Spinal cord (tissue), 10 donors: ENCODE measurements around the gene LRRFIP1. TPM values are rescaled to one million over a fixed set of nuclear protein-coding genes. Genes with fewer than 3 reads are reported as not detected.

Experiments used
- DNase-seq, 6 donors: peaks; one replicate each; pipeline versions ENCODE4 v3.0.0 to v3.0.0-alpha.2; 2013 to 2015; ENCODE audit warnings: low spot score in 6 of 6, low read depth in 4 of 6
- H3K27ac ChIP-seq: one replicate; pipeline ENCODE4 v1.5.1; 2013; ENCODE audit warnings: low read depth, low read length, control low read depth
- H3K27me3 ChIP-seq: one replicate; pipeline ENCODE4 v1.6.1; 2013; ENCODE audit warnings: low read length; ENCODE audit not compliant: control insufficient read depth, insufficient read depth
- H3K36me3 ChIP-seq: one replicate; pipeline ENCODE4 v1.6.1; 2013; ENCODE audit warnings: low read length; ENCODE audit not compliant: control insufficient read depth, insufficient read depth
- H3K4me1 ChIP-seq: one replicate; pipeline ENCODE4 v1.6.1; 2013; ENCODE audit warnings: low read length; ENCODE audit not compliant: control insufficient read depth, insufficient read depth
- H3K4me3 ChIP-seq: one replicate; pipeline ENCODE4 v1.5.1; 2013; ENCODE audit warnings: low read depth, low read length, control low read depth
- H3K9me3 ChIP-seq: one replicate; pipeline ENCODE4 v1.6.1; 2013; ENCODE audit warnings: low read length; ENCODE audit not compliant: control insufficient read depth, insufficient read depth
- WGBS: methylation state at CpG from one replicate; pipeline ENCODE4 v1.1.5; 2013; ENCODE audit warnings: missing lambda C conversion rate; ENCODE audit not compliant: insufficient coverage; 5-methylcytosine and 5-hydroxymethylcytosine counted together
- polyA plus RNA-seq, 2 donors: library from polyadenylated mRNA; unstranded; fragments of 120-200 nt; gene quantifications; one replicate each; pipeline ENCODE4 v1.2.1, GENCODE V29; 2013; ENCODE audit not compliant: insufficient read length in 2 of 2
- total RNA-seq, 2 donors: library from RNA; depleted of rRNA in 1 of 2; stranded (reverse); fragments of 120-200 nt in 1 of 2; fragments of >200 nt in 1 of 2; gene quantifications; one replicate each; pipeline versions ENCODE4 v1.2.3 to v1.2.4, GENCODE V29; 2013 to 2014
- donor health status: healthy.

LRRFIP1 gene
- total and polyA plus RNA-seq, 4 donors, result 36.5 to 56.1 (median 55.2) TPM

DNA sequence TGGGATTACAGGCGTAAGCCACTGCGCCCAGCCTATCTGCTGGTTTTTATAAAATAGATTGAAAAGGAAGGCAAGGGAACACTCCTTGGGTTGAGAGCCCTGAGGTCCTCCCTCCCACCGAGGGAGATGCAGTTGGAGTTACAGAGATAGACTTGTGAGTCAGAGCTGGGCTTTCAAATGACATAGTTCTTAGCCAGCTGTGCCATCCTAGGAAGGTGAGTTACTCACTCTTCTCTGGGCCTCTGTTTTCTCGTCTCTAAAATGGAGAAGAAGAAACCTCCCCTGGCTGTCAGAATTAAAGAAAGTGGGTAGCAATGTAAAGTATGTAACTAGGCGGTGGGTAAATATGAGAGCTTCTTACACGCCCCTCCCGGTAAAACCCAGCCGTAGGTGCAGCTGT, 2.4 kb downstream of the LRRFIP1 start:
- WGBS, result 100% methylated on average over 1 of the region's 8 CpGs
- no peak overlapping the region for H3K4me3 ChIP-seq
- H3K9me3 ChIP-seq, result peaks cover 2% of the 10 kb centered on the region
- DNase-seq, result no peak
- H3K27me3 ChIP-seq, result no peaks in the 10 kb centered on the region
- peaks cover 30% of the 10 kb centered on the region for H3K36me3 ChIP-seq
- H3K27ac ChIP-seq, result no peak overlapping the region
- H3K4me1 ChIP-seq, result peaks cover 22% of the 10 kb centered on the region

DNA sequence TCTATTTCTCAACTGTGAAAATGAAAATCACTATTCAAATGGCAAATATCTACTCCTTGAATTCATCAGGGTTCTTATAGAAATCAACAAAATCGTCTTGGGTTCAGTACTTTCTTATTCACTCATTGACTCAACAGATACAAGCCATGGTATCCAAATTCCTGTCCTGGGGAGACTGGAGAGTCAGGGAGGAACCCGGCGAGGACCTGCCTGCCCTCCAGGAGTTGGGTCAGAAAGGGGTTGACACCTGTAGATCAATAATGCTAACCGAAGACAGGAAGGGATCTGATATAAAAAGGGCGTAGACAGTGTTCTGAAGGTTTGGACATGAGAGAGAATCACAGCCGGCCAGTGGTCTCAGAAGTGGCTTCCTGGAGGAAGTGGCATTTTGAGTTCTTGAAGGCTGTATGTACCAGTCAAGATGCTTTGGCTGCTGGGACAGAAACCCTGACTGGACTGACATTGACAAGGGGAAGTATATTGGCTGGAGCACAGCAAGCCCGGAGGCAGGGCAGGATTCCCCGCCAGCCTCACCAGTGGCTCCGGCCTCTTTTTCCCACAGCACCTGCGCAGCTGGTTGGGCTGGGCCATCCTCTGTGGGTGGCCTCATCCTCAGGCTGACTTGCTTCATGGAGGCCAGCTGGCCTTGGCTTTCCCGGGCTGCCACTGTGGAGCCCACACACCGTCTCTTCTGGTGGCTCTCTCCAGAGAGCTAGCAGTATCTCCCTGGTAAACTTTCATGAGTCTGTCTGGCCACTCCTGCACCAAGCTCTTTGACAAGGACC, 3.0 kb downstream of the LRRFIP1 start:
- H3K4me3 ChIP-seq, result no peak overlapping the region
- H3K4me1 ChIP-seq, result peaks cover 22% of the 10 kb centered on the region
- peaks cover 5% of the 10 kb centered on the region for H3K9me3 ChIP-seq
- H3K27ac ChIP-seq, result no peak overlapping the region
- H3K36me3 ChIP-seq, result peaks cover 30% of the 10 kb centered on the region
- H3K27me3 ChIP-seq, result no peaks in the 10 kb centered on the region
- no peak for DNase-seq
- WGBS, result 67% methylated on average over 11 of the region's 12 CpGs

GRCh38 chr2:237631007-237631785, 3.8 kb downstream of the LRRFIP1 start:
- Histone ChIP-seq H3K4me3 (no peak overlapping the region), H3K36me3 (peaks cover 30% of the 10 kb centered on the region), H3K27ac (no peak overlapping the region), H3K27me3 (no peaks in the 10 kb centered on the region), H3K9me3 (peaks cover 5% of the 10 kb centered on the region), H3K4me1 (peaks cover 20% of the 10 kb centered on the region)
- WGBS, result 87% methylated on average over 13 of the region's 14 CpGs
- no peak for DNase-seq

DNA sequence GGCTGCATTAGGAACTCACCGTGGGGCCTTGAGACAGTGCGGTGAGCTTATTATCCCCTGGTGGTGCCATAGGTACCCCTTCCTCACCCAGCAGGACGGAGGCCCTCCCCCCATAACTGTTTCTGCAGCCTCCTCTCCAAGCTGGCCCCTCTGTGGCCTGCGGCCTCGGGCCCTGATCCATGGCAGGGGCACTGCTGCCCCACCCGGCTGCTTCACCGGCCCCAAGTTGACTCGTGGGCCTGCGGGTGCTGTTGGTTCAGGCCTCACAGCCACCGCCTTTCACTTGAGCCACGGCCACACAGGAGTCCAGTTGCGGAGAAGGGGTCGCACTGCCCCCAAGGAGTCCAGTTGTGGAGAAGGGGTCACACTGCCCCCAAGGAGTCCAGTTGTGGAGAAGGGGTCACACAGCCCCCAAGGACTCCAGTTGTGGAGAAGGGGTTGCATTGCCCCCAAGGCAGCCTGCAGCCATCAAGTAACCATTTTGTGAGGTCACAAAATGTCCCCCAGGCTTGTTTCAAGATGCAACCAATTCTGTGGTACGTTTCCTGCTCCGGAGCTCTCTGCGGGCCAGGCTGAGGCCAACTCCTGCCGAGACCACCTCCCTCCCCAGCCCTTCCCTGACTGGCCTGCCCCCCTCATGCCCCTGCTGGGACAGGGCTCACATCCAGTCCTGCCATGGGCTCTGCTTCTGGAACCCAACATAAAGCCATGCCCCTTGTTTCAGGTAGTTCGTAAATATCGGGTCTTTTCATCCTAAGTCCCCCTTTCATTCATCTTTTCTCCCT, 4.6 kb downstream of the LRRFIP1 start:
- no peak overlapping the region for H3K4me3 ChIP-seq
- DNase-seq, result no peak
- H3K27me3 ChIP-seq, result no peaks in the 10 kb centered on the region
- H3K4me1 ChIP-seq, result peaks cover 12% of the 10 kb centered on the region
- peaks cover 5% of the 10 kb centered on the region for H3K9me3 ChIP-seq
- no peak overlapping the region for H3K27ac ChIP-seq
- WGBS, result 83% methylated on average over 19 of the region's 19 CpGs
- H3K36me3 ChIP-seq, result peaks cover 30% of the 10 kb centered on the region

DNA sequence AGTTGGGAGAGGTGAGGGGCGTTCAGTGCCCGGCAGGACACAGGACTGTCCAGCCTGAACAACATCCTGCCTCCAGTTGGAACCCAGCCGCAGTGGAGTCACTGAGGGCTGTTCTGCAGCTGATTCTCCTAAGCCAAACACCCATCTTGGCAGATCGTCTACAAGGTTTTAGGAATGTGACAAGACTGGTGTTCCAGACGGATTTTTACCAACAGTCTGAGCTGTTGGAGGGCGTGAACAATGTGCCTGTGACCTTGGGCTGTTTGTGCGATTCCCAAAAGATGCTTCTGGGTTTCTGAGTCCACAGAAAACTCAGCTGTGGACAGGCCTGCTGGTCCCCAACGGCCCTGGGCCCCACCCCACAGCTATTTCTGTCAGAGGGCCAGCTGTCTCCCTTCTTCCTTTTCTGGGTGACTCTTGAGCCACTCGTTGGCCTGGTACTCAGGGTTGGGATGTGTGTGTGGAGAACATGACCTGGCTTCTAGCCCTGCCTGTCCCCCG, 5.7 kb downstream of the LRRFIP1 start:
- H3K36me3 ChIP-seq, result peaks cover 30% of the 10 kb centered on the region
- no peaks in the 10 kb centered on the region for H3K27me3 ChIP-seq
- no peak overlapping the region for H3K4me3 ChIP-seq
- 85% methylated on average over 8 of the region's 10 CpGs for WGBS
- no peak overlapping the region for H3K27ac ChIP-seq
- DNase-seq, result no peak
- peaks cover 11% of the 10 kb centered on the region for H3K4me1 ChIP-seq
- H3K9me3 ChIP-seq, result peaks cover 5% of the 10 kb centered on the region

GRCh38 chr2:237636578-237636977, 9.2 kb downstream of the LRRFIP1 start:
- H3K4me1 ChIP-seq, result peaks cover 4% of the 10 kb centered on the region
- 100% methylated on average over 1 of the region's 1 CpG for WGBS

GRCh38 chr2:237637429-237638135, 10.2 kb downstream of the LRRFIP1 start:
- H3K36me3 ChIP-seq, result peaks cover 19% of the 10 kb centered on the region
- no CpG with 5 or more reads among the region's 3 CpGs for WGBS
- no peaks in the 10 kb centered on the region for H3K27me3 ChIP-seq
- H3K27ac ChIP-seq, result no peak overlapping the region
- H3K4me3 ChIP-seq, result no peak overlapping the region
- no peaks in the 10 kb centered on the region for H3K4me1 ChIP-seq
- DNase-seq, result no peak
- peaks cover 5% of the 10 kb centered on the region for H3K9me3 ChIP-seq

More at GRCh38 chr2:237636578-237636977, 9.2 kb downstream of the LRRFIP1 start:
- Histone ChIP-seq H3K4me3 (no peak overlapping the region), H3K27ac (no peak overlapping the region), H3K36me3 (peaks cover 25% of the 10 kb centered on the region), H3K27me3 (no peaks in the 10 kb centered on the region), H3K9me3 (peaks cover 5% of the 10 kb centered on the region)
- no peak for DNase-seq

- no peak for DNase-seq
- H3K36me3 ChIP-seq, result peaks cover 21% of the 10 kb centered on the region
- no peak overlapping the region for H3K4me3 ChIP-seq
- peaks cover 5% of the 10 kb centered on the region for H3K9me3 ChIP-seq
- no peak overlapping the region for H3K27ac ChIP-seq
- H3K4me1 ChIP-seq, result no peaks in the 10 kb centered on the region
- 94% methylated on average over 5 of the region's 8 CpGs for WGBS
- no peaks in the 10 kb centered on the region for H3K27me3 ChIP-seq
These were observed 10.8 kb downstream of the LRRFIP1 start for GRCh38 chr2:237638176-237638575.
